Activated CD4-positive, CD25-positive, alpha-beta regulatory T cell treated with anti-CD3 and anti-CD28 coated beads, Interleukin-2, amount 50 U/mL, for 24 hours (primary cell): ENCODE measurements around the gene TSLP.
A peak's percentile ranks its signal among the peaks of the same experiment; 100 is the strongest.

ENCODE experiments used
- ATAC-seq, 2 donors: fragments of 150-1000 bp; cut with Tn5 transposase; one replicate each; pipeline ENCODE4 v1.10.0; 2021; ENCODE audit warnings: mild to moderate bottlenecking in 1 of 2, moderate library complexity in 1 of 2

TSLP gene

GRCh38 chr5:111071413-111071812, at the start of gene TSLP:
Gene TSLP, plus strand, starts transcription at chr5:111071713. Its CDS starts 178 bp downstream, at chr5:111071891.
- no peak for ATAC-seq

- no peak for ATAC-seq
Measured at GRCh38 chr5:111022301-111022700, 49.2 kb upstream of the TSLP start.

DNA sequence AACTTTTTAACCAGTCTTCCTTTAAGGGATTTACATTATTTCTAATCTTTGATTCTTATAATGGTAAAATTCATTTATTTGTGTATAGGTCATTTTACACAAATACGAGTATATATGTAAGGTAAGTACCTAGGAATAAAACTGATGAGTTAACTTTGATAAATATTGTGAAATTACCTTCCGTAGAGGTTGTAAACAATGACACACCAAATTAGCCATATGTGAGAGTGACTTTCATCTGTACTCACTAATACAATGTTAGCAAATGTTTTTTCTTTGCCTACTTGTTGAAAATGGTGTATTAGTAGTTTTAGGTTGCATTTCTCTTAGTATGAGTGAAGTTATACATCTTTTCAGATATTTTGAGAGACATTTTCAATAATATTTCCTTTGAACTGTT, 42.6 kb upstream of the TSLP start:
- no peak for ATAC-seq

- ATAC-seq, result no peak
Measured at GRCh38 chr5:111043712-111044506, 27.6 kb upstream of the TSLP start.

- no peak for ATAC-seq
Measured at GRCh38 chr5:111058064-111058463, 13.4 kb upstream of the TSLP start.

DNA sequence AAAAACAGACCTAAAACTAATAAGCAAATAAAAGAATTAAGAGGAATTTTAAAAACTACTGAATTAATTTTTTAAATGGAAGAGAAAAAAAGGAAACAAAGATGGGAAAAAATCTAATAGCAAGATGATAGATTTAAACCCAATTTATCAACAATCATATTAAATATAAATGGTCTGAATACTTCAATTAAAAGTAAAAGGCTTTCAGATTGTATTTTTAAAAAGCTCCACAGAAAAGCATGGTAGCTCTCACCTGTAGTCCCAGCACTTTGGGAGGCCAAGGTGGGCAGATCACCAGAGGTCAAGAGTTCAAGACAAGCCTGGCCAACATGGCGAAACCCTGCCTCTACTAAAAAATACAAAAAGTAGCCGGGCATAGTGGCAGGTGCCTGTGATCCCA, 11.3 kb upstream of the TSLP start:
- ATAC-seq, result no peak

DNA sequence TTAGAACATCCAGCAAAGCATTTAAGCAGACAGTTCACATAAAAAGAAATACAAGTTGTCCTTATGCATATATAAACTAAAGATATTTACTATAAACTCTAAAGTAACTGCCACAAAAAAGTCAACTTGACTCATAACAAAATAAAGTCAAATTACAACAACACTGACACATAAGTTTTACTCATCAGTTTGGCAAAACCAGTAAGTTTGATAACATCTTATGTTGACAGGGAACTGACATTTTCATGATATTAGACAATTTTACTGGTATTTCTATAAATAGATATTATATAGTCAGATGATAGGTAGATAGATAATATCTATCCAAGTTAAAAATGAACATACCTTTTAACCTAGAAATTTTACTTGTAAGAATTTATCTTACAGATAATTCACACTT, 9.9 kb upstream of the TSLP start:
- ATAC-seq, result no peak

- peak; percentile 38 to 46 for ATAC-seq
Measured at GRCh38 chr5:111063709-111064322, 7.7 kb upstream of the TSLP start.

GRCh38 chr5:111066261-111066938, 5.1 kb upstream of the TSLP start:
- ATAC-seq, result no peak

GRCh38 chr5:111068213-111068612, 3.3 kb upstream of the TSLP start:
- ATAC-seq, result no peak

DNA sequence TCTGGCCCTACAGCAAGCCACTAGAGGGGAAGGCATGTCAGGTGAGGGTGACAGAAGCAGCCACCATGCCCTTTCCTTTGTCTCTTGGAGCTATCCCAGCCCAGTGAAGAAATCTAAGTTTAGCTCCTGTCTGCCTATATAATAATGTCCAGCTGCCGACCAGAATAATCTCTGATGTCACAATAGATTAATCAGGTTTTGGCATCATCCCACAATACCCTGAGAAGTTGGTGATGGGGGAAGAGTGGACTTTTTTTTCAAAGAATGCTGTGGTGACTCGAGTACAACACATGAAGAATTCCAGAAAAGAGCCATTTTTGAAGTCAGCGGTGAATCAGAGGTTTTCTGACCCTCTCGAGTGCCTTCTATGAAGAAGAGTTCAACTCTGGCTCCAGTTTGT, 1.7 kb upstream of the TSLP start:
- no peak for ATAC-seq

DNA sequence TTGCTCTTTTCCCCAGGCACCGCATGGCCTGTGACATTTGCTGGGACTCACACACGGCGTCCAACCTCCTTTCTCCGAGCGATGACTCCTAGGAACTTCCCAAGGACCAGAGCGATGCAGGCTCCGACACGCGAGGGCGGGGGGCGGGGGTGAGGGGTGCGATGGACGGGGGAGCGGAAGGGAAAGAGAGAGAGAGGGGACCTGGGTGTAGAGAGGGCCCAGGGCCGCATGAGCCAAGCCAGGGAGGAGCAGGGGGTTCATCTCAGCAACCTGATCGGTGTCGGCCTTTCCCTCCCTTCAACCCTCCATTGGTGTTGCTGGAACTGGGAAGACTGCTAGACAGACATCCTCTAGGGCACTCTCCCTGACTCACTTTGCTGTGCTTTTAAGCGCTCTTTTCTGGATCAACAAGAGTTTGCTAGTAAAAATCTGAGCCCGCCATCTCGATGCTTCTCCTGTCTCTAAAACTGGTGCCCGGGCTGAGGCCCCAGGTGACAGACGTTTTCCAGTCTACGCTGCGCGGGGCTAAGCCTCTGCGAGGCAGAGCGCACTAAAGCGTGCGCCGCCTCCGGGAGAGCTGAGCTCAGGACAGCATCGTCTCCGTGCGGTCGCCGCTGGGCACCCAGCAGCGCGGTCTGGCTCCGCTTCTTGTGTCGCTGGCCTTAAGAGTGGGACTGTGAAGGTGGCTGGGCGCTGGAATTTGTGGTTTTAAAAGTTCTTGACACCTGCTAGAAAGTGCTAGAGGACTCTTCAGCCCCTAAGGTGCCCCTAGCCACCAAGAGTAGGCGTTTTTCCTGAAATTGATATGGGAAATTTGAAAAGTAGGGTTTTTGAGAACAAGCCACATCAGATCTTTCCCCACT, 1.0 kb upstream of the TSLP start:
- ATAC-seq, result peak; percentile 25 to 37

DNA sequence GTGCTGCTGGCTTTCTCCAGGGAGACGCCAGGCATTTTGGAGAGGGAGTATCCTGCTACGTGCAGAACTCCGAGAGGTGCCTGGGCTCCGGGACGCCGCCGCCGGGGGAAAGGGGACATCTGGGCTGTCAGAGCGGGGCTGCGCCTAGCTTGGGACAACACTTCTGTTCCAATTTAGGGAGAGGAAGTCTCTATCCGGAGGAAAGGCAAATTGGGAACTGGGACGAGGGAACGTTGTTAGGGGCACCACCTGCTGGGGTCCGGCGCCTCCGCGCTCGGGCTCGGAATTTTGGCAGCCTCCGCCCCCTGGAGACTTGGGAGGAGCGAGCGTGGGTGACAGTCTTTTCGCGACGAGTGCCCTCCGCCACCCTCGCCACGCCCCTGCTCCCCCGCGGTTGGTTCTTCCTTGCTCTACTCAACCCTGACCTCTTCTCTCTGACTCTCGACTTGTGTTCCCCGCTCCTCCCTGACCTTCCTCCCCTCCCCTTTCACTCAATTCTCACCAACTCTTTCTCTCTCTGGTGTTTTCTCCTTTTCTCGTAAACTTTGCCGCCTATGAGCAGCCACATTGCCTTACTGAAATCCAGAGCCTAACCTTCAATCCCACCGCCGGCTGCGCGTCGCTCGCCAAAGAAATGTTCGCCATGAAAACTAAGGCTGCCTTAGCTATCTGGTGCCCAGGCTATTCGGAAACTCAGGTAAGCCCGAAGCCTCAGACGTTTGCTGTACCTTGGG, 1.6 kb downstream of the TSLP start:
- ATAC-seq, result peak; percentile 69 to 79

- no peak for ATAC-seq
Measured at GRCh38 chr5:111074244-111074643, 2.7 kb downstream of the TSLP start.

DNA sequence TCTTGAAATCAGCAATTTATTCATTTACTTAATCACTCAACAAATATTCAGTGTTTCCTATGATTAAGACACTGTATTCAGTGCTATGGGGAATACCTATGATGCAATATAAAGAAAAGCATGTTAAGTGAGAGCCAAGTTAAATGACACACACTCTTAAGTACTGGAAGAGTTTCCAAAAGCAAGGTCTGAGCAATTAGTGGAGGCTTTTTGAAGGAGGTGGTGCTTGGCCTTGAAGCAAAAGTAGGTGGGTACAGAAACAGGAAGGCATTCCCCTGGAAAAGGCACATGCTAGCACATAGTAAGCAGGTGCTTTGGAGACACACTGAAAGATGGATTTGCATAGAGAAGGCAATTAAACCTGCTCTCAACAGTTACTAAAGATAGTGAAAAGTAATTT, 4.0 kb downstream of the TSLP start:
- ATAC-seq, result peak; percentile 49 to 74

GRCh38 chr5:111076091-111076490, 4.6 kb downstream of the TSLP start:
- ATAC-seq, result no peak

- ATAC-seq, result no peak
Measured at GRCh38 chr5:111077678-111078077, 6.2 kb downstream of the TSLP start.

GRCh38 chr5:111079846-111080245, 8.3 kb downstream of the TSLP start:
- ATAC-seq, result no peak

GRCh38 chr5:111083323-111083722, 11.8 kb downstream of the TSLP start:
- no peak for ATAC-seq

DNA sequence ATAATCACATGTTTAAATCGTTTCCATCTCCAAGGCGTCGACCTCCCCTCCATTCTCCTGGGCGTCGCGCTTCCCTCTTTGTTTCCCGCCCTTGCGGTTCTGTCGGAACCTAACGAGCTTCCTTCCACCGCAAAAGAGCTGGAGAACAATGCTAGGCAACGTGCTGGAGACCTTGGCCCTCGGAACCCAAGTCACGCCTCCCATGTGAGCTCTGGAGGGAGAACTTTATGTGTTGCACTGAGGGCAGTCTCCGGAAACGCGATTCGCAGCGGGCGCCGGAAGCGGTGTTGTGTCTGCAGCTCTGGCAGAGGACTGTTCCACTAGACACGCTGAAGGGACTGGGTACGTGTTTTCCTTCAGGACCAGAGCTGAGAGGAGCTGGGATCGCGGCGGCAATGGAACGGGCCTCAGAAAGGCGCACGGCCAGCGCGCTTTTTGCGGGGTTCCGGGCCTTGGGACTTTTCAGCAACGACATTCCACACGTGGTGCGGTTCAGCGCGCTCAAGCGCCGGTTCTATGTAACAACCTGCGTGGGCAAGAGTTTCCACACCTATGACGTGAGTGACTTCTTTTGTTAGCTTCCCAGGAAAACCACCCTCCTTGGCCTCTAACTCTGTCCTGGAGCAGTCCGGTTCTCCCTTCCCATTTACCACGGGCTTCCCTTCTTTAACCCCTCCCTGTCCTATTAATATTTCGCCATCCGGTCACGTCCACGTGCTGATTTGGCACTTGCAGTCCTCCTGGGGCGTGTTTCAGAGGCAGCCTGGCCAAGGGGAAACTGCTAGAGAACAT, 20.7 kb downstream of the TSLP start, which contains the start of gene WDR36:
Gene WDR36 (plus strand): TSS at position 287 of the 792 bp plus-strand sequence. CDS start 109 bp downstream, at position 396.
- peak; percentile 90 to 91 for ATAC-seq

GRCh38 chr5:111095982-111096381, 24.5 kb downstream of the TSLP start:
- ATAC-seq, result no peak
